Epidermal melanocyte (primary cell): ENCODE measurements around the gene SLC16A6.
A peak's percentile ranks its signal among the peaks of the same experiment; 100 is the strongest.
"Not testable (repeated sequence)": the region's sequence is repeated elsewhere in the genome, so short reads cannot be mapped to it uniquely, and the experiment has no call there.

Experiments
- DNase-seq: peaks from one replicate; pipeline ENCODE4 v3.0.0; 2011; ENCODE audit warnings: low spot score; ENCODE audit not compliant: insufficient read length

Gene SLC16A6

GRCh38 chr17:68290955-68291835 lies at the start of gene SLC16A6, which contains the start of gene ARSG:
SLC16A6 (minus strand) TSS chr17:68291127; CDS start chr17:68278320, 12,807 bp downstream.
ARSG (plus strand) TSS chr17:68291495; CDS start chr17:68307494, 15,999 bp downstream.
- DNase-seq = peak; percentile 60

GRCh38 chr17:68334393-68334792 lies 43.5 kb upstream of the SLC16A6 start:
- no peak for DNase-seq

- DNase-seq = not testable (repeated sequence)
These were observed 41.0 kb upstream of the SLC16A6 start for GRCh38 chr17:68331932-68332331.

- no peak for DNase-seq
These were observed 38.4 kb upstream of the SLC16A6 start for GRCh38 chr17:68329331-68329730.

GRCh38 chr17:68328676-68329075 lies 37.7 kb upstream of the SLC16A6 start:
- no peak for DNase-seq

- DNase-seq = no peak
These were observed 37.1 kb upstream of the SLC16A6 start for GRCh38 chr17:68327823-68328557.

- DNase-seq = no peak
These were observed 35.8 kb upstream of the SLC16A6 start for GRCh38 chr17:68326681-68327080.

- DNase-seq = no peak
These were observed 35.0 kb upstream of the SLC16A6 start for GRCh38 chr17:68325961-68326360.

- DNase-seq = no peak
These were observed 33.9 kb upstream of the SLC16A6 start for GRCh38 chr17:68324654-68325336.

- DNase-seq = no peak
These were observed 33.2 kb upstream of the SLC16A6 start for GRCh38 chr17:68324114-68324513.

GRCh38 chr17:68322630-68323029 lies 31.7 kb upstream of the SLC16A6 start:
- DNase-seq = no peak

GRCh38 chr17:68321556-68321954 lies 30.6 kb upstream of the SLC16A6 start:
- no peak for DNase-seq

- DNase-seq = no peak
These were observed 30.1 kb upstream of the SLC16A6 start for GRCh38 chr17:68320943-68321555.

GRCh38 chr17:68320311-68320865 lies 29.5 kb upstream of the SLC16A6 start:
- DNase-seq = no peak

- no peak for DNase-seq
These were observed 28.7 kb upstream of the SLC16A6 start for GRCh38 chr17:68319410-68320162.

- DNase-seq = no peak
These were observed 27.4 kb upstream of the SLC16A6 start for GRCh38 chr17:68318103-68318991.

GRCh38 chr17:68317458-68317857 lies 26.5 kb upstream of the SLC16A6 start:
- no peak for DNase-seq

- no peak for DNase-seq
These were observed 25.0 kb upstream of the SLC16A6 start for GRCh38 chr17:68315930-68316329.

- DNase-seq = no peak
These were observed 24.1 kb upstream of the SLC16A6 start for GRCh38 chr17:68314916-68315535.
